IPS-20b (cell line): ENCODE results near the gene SYNPO.

ENCODE experiments used
- H3K27ac ChIP-seq: one replicate; pipeline ENCODE4 v1.5.1; 2013; ENCODE audit warnings: low read length
- H3K27me3 ChIP-seq: 2 replicates; pipeline ENCODE4 v1.6.1; 2013; ENCODE audit warnings: mild to moderate bottlenecking, low read length, inconsistent platforms; ENCODE audit not compliant: insufficient read depth
- H3K36me3 ChIP-seq: 2 replicates; pipeline ENCODE4 v1.6.1; 2013; ENCODE audit warnings: low read depth, mild to moderate bottlenecking, inconsistent platforms, low read length, moderate library complexity; ENCODE audit not compliant: insufficient read depth
- H3K4me1 ChIP-seq: 2 replicates; pipeline ENCODE4 v1.6.1; 2013; ENCODE audit warnings: mild to moderate bottlenecking, control low read depth, inconsistent platforms, low read length, moderate library complexity; ENCODE audit not compliant: insufficient read depth
- H3K4me3 ChIP-seq: 2 replicates; pipeline ENCODE4 v1.5.1; 2013; ENCODE audit warnings: mild to moderate bottlenecking, low read length, inconsistent platforms
- H3K9ac ChIP-seq: 2 replicates; pipeline ENCODE4 v1.6.1; 2013; ENCODE audit warnings: low read depth, mild to moderate bottlenecking, inconsistent platforms, low read length, moderate library complexity
- H3K9me3 ChIP-seq: 2 replicates; pipeline ENCODE4 v1.6.1; 2013; ENCODE audit warnings: mild to moderate bottlenecking, low read depth, low read length, inconsistent platforms; ENCODE audit not compliant: insufficient read depth

Gene SYNPO

GRCh38 chr5:150628936-150629485 lies 11.4 kb upstream of the SYNPO start:
- H3K27me3 ChIP-seq = peaks cover 25% of the 10 kb centered on the region
- H3K4me1 ChIP-seq = no peaks in the 10 kb centered on the region
- no peak overlapping the region for H3K9ac ChIP-seq
- H3K36me3 ChIP-seq = no peaks in the 10 kb centered on the region
- no peak overlapping the region for H3K27ac ChIP-seq
- H3K9me3 ChIP-seq = no peaks in the 10 kb centered on the region
- H3K4me3 ChIP-seq = no peak overlapping the region

DNA sequence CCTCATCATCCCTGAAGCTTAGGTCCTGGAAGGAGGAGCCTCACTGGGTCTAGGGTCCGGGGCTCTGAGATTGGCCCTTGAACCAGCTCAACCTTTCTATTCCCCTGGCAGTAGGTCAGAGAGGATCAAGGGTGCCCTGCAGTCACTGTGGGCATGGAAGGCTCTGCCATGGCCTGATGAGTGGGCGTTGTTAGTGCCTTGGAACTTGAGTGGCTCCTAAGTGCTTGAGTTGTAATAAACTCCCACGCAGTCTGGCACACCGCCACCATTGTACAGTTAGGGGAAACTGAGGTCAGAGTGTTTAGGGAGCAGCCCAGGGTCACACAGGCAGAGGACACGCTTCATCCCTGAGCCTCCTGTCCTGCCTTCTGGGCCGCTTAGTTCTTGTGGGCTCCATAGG lies 10.4 kb upstream of the SYNPO start:
- no peak overlapping the region for H3K27ac ChIP-seq
- no peak overlapping the region for H3K4me3 ChIP-seq
- no peak overlapping the region for H3K9ac ChIP-seq
- no peaks in the 10 kb centered on the region for H3K36me3 ChIP-seq
- peaks cover 18% of the 10 kb centered on the region for H3K27me3 ChIP-seq
- no peaks in the 10 kb centered on the region for H3K4me1 ChIP-seq
- no peaks in the 10 kb centered on the region for H3K9me3 ChIP-seq

DNA sequence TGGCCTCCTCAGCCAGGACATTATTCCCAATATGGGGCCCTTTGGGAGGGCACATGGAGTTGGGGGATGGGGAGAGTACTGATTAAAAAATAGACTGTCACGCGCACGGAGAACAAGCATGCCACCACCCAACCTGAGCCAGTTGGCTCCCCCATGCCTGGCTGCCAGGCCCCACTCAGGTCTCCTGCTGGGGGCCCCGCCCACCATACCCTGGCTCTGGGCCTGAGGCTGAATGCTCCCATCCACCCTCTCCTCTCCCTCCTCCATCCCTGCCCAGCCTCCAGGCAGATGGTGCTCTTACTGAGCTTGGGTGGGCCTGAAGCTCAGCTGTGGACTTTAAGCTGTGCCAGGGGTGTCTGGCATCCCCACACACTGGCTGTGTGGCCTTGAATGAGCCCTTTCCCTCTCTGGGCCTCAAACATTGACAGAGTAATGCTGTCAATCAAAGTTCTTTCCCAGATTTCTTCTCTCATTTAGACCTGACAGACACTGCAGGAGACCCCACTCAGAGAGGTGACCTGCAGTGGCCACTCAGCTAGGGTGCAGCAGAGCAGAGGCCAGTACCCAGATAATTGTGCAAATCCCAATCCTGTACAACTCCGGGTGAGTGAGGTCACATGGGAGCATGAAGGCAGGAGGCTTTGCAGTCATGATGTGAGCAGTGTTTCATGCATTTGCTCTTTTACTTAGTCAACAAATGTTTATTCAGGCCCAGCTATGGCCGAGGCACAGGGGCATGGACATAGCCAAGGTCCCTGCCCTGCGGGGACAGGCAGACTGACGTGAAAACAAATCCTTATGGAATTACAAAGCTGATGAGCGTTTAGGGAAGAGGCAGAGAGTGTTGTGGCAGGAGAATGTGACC lies 9.8 kb upstream of the SYNPO start:
- H3K9ac ChIP-seq = no peak overlapping the region
- H3K27ac ChIP-seq = no peak overlapping the region
- no peaks in the 10 kb centered on the region for H3K9me3 ChIP-seq
- no peak overlapping the region for H3K4me3 ChIP-seq
- no peaks in the 10 kb centered on the region for H3K4me1 ChIP-seq
- no peaks in the 10 kb centered on the region for H3K36me3 ChIP-seq
- H3K27me3 ChIP-seq = peaks cover 11% of the 10 kb centered on the region

GRCh38 chr5:150631326-150631701 lies 9.1 kb upstream of the SYNPO start:
- Histone ChIP-seq H3K27me3 (peaks cover 5% of the 10 kb centered on the region; the same call in 1 of the 2 replicates), H3K4me1 (no peaks in the 10 kb centered on the region), H3K27ac (no peak overlapping the region), H3K9ac (no peak overlapping the region), H3K36me3 (no peaks in the 10 kb centered on the region), H3K9me3 (no peaks in the 10 kb centered on the region), H3K4me3 (no peak overlapping the region)

DNA sequence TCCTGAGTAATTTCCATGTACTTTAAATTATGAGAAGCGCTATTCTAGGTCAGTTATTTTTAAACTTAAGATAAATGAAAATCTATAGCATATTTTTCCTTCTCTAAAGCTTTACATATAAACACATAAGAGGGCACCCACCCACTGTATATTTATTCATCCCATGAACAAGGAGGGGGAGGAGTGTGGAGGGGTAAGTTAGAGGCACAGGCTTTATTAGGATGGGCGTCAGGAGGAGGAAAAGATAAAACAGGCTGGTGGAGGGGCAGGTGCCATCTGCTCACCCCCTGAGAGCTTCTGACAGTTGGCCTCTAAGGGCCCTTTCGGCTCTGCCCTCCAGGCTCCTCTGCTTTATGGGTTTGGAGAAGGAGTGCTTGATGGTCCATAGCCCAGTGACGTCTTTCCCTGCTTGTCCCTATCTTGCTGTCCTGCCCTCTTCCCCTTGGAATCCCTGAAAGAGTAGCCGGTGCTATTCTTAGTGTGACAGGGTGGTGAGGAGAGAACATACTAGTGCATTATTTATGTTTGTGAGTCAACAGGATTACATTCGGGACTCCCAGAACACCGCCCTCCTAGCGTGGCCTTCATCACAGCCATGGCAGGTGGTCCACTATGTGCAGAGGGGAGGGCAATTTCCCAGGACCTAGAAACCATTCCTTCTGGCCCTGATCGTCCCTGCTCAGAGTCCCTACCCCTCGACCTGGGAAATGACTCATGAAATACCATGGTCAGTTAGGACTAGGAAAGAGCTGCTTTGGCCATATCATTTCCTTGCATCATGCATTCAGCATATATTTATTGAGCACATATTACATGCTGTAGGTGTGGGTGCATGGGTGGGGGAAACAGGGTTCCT lies 7.9 kb upstream of the SYNPO start:
- H3K9me3 ChIP-seq = no peaks in the 10 kb centered on the region
- no peaks in the 10 kb centered on the region for H3K27me3 ChIP-seq
- H3K4me3 ChIP-seq = no peak overlapping the region
- no peaks in the 10 kb centered on the region; the same call in 1 of the 2 replicates for H3K4me1 ChIP-seq
- no peaks in the 10 kb centered on the region for H3K36me3 ChIP-seq
- H3K9ac ChIP-seq = no peak overlapping the region
- H3K27ac ChIP-seq = no peak overlapping the region

DNA sequence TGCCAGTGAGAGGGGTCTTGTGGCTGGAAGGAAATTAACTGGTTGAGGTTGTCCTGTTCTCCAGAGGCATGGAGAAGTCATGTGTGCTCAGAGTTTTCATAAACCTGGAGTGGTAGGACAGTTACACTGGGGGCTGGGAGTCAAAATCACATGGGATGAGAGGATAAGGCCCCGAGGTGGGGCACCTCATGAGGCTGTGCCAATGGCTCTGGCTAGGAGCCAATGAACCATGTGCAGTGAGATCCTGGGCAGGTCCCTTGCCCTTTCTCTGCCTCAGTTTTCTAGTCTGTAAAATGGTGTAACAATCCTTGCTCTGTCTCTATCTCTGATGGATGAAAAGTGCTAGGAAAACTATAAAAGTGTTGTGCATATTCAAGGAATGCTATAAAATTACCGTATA lies 7.0 kb upstream of the SYNPO start:
- Histone ChIP-seq H3K4me1 (peaks cover 3% of the 10 kb centered on the region; the same call in 1 of the 2 replicates), H3K4me3 (no peak overlapping the region), H3K27me3 (no peaks in the 10 kb centered on the region), H3K9ac (no peak overlapping the region), H3K27ac (no peak overlapping the region), H3K9me3 (no peaks in the 10 kb centered on the region), H3K36me3 (no peaks in the 10 kb centered on the region)

DNA sequence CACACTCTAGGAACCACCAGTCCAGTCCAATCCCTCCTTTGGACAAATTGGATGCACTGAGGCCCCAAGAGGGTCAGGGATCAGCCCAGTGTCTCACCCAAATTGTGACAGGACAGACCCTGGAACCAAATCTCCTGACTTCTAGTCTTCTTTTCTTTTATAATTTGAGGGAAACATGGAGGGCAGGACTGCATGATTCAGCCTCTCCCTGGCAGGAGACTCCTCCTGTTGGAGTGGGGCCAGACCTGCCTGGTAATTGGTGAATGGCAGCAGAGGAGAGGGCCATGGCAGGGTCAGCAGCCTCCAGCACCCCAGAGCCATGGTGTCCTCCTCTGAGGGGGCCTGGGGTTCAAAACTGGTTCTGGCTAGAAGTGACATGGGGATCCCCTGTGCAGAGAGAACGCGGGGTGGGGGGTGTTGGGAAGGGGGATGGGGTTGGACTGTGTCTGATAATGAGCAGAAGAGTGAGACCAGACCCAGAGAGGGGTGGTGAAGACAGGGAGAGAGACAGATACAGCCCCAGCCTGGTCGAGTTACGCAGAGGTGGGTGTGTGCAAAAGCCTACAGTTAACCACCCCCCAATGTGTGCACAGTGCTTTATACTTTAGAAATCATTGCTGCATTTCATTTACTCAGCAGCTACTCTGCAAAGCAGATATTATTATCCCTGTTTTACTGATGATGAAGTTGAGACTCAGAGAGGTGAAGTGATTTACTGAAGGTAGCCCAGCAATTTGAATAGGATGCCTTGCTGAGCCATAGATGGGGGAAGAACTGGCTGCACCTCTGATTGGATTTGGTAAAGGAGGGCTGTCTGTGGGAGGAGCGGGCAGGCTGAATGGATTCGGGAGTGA lies 3.8 kb upstream of the SYNPO start:
- no peak overlapping the region for H3K9ac ChIP-seq
- H3K27me3 ChIP-seq = no peaks in the 10 kb centered on the region
- H3K36me3 ChIP-seq = no peaks in the 10 kb centered on the region
- H3K9me3 ChIP-seq = no peaks in the 10 kb centered on the region
- H3K27ac ChIP-seq = no peak overlapping the region
- H3K4me3 ChIP-seq = no peak overlapping the region
- H3K4me1 ChIP-seq = peaks cover 8% of the 10 kb centered on the region

DNA sequence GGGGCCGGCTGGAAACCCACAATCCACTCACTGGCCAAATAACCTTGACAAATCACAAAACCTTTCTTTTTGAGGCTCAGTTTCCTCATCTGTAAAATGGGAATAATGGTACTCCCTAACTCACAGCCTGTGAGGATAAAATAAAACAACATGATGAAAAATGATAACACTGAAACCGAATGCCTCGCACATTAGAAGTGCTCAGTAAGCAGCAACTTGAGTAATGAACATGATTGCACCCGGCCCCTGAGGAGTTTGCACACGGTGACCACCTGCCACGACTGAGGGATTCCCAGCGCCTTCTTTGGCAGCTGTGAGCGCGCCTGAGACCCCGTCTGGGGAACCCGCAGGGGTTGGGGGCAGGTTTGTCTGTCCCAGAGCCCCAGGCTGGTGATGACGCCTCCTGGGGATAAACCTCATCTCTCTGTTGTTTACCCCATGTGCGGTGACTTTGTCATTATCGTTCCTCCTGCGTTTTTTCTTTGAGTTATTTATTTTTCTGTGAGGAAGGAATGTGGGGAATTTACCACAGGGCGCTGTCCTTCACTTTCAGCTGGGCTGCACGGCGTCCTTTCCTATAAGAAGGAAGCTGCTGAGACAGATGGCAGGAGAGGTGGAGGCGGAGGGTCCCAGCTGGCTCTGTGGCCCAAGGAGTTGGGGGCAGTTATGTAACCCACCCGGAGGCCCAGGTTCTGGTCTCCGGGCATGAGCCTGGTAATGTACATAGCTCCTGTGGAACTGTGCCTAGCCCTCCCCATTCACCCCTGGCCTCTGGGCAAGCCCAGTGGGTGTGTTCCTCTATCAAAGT lies 3.0 kb upstream of the SYNPO start:
- Histone ChIP-seq H3K27me3 (no peaks in the 10 kb centered on the region), H3K9ac (no peak overlapping the region), H3K4me3 (no peak overlapping the region), H3K27ac (no peak overlapping the region), H3K4me1 (peaks cover 8% of the 10 kb centered on the region), H3K9me3 (no peaks in the 10 kb centered on the region), H3K36me3 (no peaks in the 10 kb centered on the region)

GRCh38 chr5:150638053-150638444 lies 2.4 kb upstream of the SYNPO start:
- Histone ChIP-seq H3K9me3 (no peaks in the 10 kb centered on the region), H3K4me1 (peaks cover 8% of the 10 kb centered on the region), H3K27me3 (no peaks in the 10 kb centered on the region), H3K9ac (0 out of 2 replicates have a peak overlapping the region, but pooled peaks have one; percentile 4), H3K4me3 (no peak overlapping the region), H3K36me3 (no peaks in the 10 kb centered on the region), H3K27ac (no peak overlapping the region)

DNA sequence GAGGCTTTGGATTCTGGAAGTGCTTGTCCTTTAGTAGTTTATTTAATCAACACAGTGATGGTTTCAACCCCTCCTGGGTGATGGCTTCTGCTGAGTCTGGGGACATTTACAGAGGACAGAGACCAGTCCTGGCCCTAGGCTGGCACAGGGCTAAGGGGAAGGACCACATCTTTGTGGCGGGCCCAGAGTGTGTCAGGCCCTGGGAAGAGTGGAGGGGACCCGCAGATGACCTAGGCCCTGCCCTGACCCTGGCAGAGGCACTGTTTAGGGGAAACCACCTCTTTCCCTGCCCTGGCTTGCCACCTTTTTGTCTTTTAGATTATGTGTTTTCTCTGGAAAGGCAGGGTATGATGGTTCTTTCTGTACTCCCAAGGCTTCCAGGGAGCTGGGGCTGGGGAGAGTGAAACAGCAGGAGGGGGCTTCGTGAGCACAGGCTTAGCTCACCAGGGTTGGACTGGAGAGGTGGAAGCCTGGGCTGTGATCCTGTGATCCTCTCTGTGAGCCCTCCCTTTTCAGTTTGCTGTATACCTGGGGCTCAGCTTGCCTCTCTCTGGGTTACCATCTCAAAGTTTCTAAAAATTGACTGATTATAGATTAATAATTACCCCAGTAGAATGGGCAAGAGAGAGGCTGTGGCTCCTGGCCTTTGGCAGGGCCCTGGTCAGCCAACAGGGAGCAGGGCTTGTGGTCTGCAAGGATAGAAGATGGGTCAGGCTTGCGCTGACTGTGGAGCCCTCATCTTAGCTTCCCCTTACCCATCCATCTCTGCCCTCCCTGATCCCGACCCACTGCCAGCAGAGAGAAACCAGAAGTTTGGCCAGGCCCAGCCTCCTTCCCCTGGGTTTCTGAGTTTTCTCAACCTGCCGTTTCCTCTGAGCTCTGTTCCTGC lies 1.7 kb upstream of the SYNPO start:
- Histone ChIP-seq H3K4me3 (no peak overlapping the region), H3K27ac (no peak overlapping the region), H3K9me3 (no peaks in the 10 kb centered on the region), H3K9ac (0 out of 2 replicates have a peak overlapping the region, but pooled peaks have one; percentile 4), H3K27me3 (no peaks in the 10 kb centered on the region), H3K36me3 (no peaks in the 10 kb centered on the region), H3K4me1 (peaks cover 8% of the 10 kb centered on the region)
